ENCODE results near the gene KCNG4.
A peak's percentile ranks its signal among the peaks of the same experiment; 100 is the strongest.

KCNG4 gene

GRCh38 chr16:84239909-84240308 lies at the start of gene KCNG4:
Gene KCNG4, minus strand, starts transcription at chr16:84240012. Its CDS starts 2,527 bp downstream, at chr16:84237485.
- DNase-seq = no peak

- no peak for DNase-seq
Measured at GRCh38 chr16:84288902-84289301, 49.1 kb upstream of the KCNG4 start.

GRCh38 chr16:84286578-84287240 lies 46.9 kb upstream of the KCNG4 start:
- DNase-seq = no peak

- no peak for DNase-seq
Measured at GRCh38 chr16:84284154-84284722, 44.4 kb upstream of the KCNG4 start.

GRCh38 chr16:84283314-84284153 lies 43.7 kb upstream of the KCNG4 start:
- no peak for DNase-seq

GRCh38 chr16:84282533-84282932 lies 42.7 kb upstream of the KCNG4 start:
- DNase-seq = no peak

GRCh38 chr16:84281074-84281473 lies 41.3 kb upstream of the KCNG4 start:
- no peak for DNase-seq

GRCh38 chr16:84279881-84280280 lies 40.1 kb upstream of the KCNG4 start:
- DNase-seq = no peak

- DNase-seq = no peak
Measured at GRCh38 chr16:84278968-84279367, 39.2 kb upstream of the KCNG4 start.

- DNase-seq = no peak
Measured at GRCh38 chr16:84278333-84278732, 38.5 kb upstream of the KCNG4 start.

GRCh38 chr16:84277244-84277823 lies 37.5 kb upstream of the KCNG4 start:
- DNase-seq = peak; percentile 77

- no peak for DNase-seq
Measured at GRCh38 chr16:84275585-84276151, 35.9 kb upstream of the KCNG4 start.

GRCh38 chr16:84274515-84274914 lies 34.7 kb upstream of the KCNG4 start:
- no peak for DNase-seq

GRCh38 chr16:84272740-84273320 lies 33.0 kb upstream of the KCNG4 start:
- no peak for DNase-seq

GRCh38 chr16:84271866-84272265 lies 32.1 kb upstream of the KCNG4 start:
- no peak for DNase-seq

- no peak for DNase-seq
Measured at GRCh38 chr16:84271037-84271436, 31.2 kb upstream of the KCNG4 start.

- DNase-seq = no peak
Measured at GRCh38 chr16:84270531-84270930, 30.7 kb upstream of the KCNG4 start.

- DNase-seq = no peak
Measured at GRCh38 chr16:84270071-84270470, 30.3 kb upstream of the KCNG4 start.

- no peak for DNase-seq
Measured at GRCh38 chr16:84268291-84269040, 28.7 kb upstream of the KCNG4 start.

- no peak for DNase-seq
Measured at GRCh38 chr16:84267380-84267779, 27.6 kb upstream of the KCNG4 start.

- peak; percentile 10 for DNase-seq
Measured at GRCh38 chr16:84266451-84266850, 26.6 kb upstream of the KCNG4 start.

GRCh38 chr16:84262939-84263338 lies 23.1 kb upstream of the KCNG4 start:
- DNase-seq = no peak

Measured in stimulated activated CD4-positive, alpha-beta T cell treated with anti-CD3 and anti-CD28 coated beads, Interleukin-4, amount 100 ng/mL, for 24 hours (primary cell).